CD4-positive, CD25-positive, alpha-beta regulatory T cell (primary cell): ENCODE data around the gene AREL1. TPM values are rescaled to one million over a fixed set of nuclear protein-coding genes. Genes with fewer than 3 reads are reported as not detected.

Experiments used
- ATAC-seq, 2 donors: fragments of 150-1000 bp; cut with Tn5 transposase; one replicate each; pipeline ENCODE4 v1.10.0; 2021; ENCODE audit warnings: low read depth in 2 of 2, moderate number of reproducible peaks in 2 of 2, moderate library complexity in 1 of 2
- DNase-seq, 3 donors: peaks; one replicate each; pipeline versions ENCODE4 v3.0.0 to v3.0.0-alpha.2; 2012 to 2022; ENCODE audit warnings: mixed read lengths in 1 of 3
- H3K27ac ChIP-seq: one replicate; pipeline ENCODE4 v1.7.0; 2013; ENCODE audit warnings: mild to moderate bottlenecking, low read length; ENCODE audit not compliant: insufficient read depth, poor library complexity, severe bottlenecking
- H3K27me3 ChIP-seq: one replicate; pipeline ENCODE4 v1.7.0; 2013; ENCODE audit warnings: low read length; ENCODE audit not compliant: control insufficient read depth, insufficient read depth
- H3K36me3 ChIP-seq: one replicate; pipeline ENCODE4 v1.7.0; 2013; ENCODE audit warnings: mild to moderate bottlenecking, low read length, moderate library complexity; ENCODE audit not compliant: control insufficient read depth, insufficient read depth
- H3K4me1 ChIP-seq: 2 replicates; pipeline ENCODE4 v1.7.0; 2013; ENCODE audit warnings: mild to moderate bottlenecking, low read length; ENCODE audit not compliant: insufficient read depth, control insufficient read depth, poor library complexity, severe bottlenecking
- H3K4me3 ChIP-seq: one replicate; pipeline ENCODE4 v1.7.0; 2013; ENCODE audit warnings: low read depth, mild to moderate bottlenecking, low read length, moderate library complexity
- H3K9me3 ChIP-seq, 2 experiments: 1 replicate in 1 of 2; 2 replicates in 1 of 2; pipeline ENCODE4 v1.7.0; 2013; ENCODE audit warnings: low read length in 2 of 2, mild to moderate bottlenecking in 1 of 2, moderate library complexity in 1 of 2; ENCODE audit not compliant: control insufficient read depth in 2 of 2
- H3K27ac Mint-ChIP-seq, 3 donors: one replicate each; pipeline ENCODE4 v1.8.0; 2020 to 2022; ENCODE audit warnings: mild to moderate bottlenecking in 3 of 3, mixed read lengths in 3 of 3, moderate library complexity in 2 of 3
- H3K27me3 Mint-ChIP-seq: one replicate; pipeline ENCODE4 v1.8.0; 2022; ENCODE audit warnings: mild to moderate bottlenecking, mixed read lengths
- H3K36me3 Mint-ChIP-seq: one replicate; pipeline ENCODE4 v1.8.0; 2020; ENCODE audit warnings: mixed read lengths
- H3K4me1 Mint-ChIP-seq, 4 donors: one replicate each; pipeline ENCODE4 v1.8.0; 2020 to 2022; ENCODE audit warnings: mixed read lengths in 4 of 4, mild to moderate bottlenecking in 1 of 4
- H3K4me3 Mint-ChIP-seq, 4 donors: one replicate each; pipeline ENCODE4 v1.8.0; 2020 to 2022; ENCODE audit warnings: mild to moderate bottlenecking in 4 of 4, mixed read lengths in 4 of 4, moderate library complexity in 3 of 4
- H3K9me3 Mint-ChIP-seq, 7 donors: one replicate each; pipeline ENCODE4 v1.8.0; 2020 to 2022; ENCODE audit warnings: mixed read lengths in 7 of 7, mild to moderate bottlenecking in 3 of 7, moderate library complexity in 2 of 7
- polyA plus RNA-seq, 4 donors: library from polyadenylated mRNA; unstranded; fragments of 300-500 nt; fragmentation: Illumina TruSeq; gene quantifications; one replicate each; pipeline ENCODE4 v1.2.3, GENCODE V29; 2021
- total RNA-seq: library from RNA; stranded (reverse); gene quantifications from one replicate; pipeline ENCODE4 v1.2.3, GENCODE V29; 2022

The AREL1 gene
- total and polyA plus RNA-seq, 5 donors from 2014 or later, result 18.3 to 47.0 (median 22.2) TPM

GRCh38 chr14:74614508-74615495 lies 98.1 kb downstream of the AREL1 start:
- Mint-ChIP-seq H3K4me3 (peak overlapping the region; percentile 44 to 91 (median 67)), H3K27ac (peak overlapping the region; percentile 64 to 80 (median 76))
- no peak for ATAC-seq

GRCh38 chr14:74613211-74613914 lies 99.5 kb downstream of the AREL1 start:
- Histone ChIP-seq H3K36me3 (no peaks in the 10 kb centered on the region), H3K4me3 (no peak overlapping the region), H3K4me1 (peaks cover 37% of the 10 kb centered on the region), H3K9me3 (no peaks in the 10 kb centered on the region), H3K27ac (no peak overlapping the region), H3K27me3 (no peaks in the 10 kb centered on the region)
- peak overlapping the region in 1 of 3 donors; percentile 79 for H3K27ac Mint-ChIP-seq
- peaks cover 24% of the 10 kb centered on the region for H3K27me3 Mint-ChIP-seq
- peaks cover 0 to 2% (median 0%) of the 10 kb centered on the region in 7 donors for H3K9me3 Mint-ChIP-seq
- peaks cover 5 to 60% (median 40%) of the 10 kb centered on the region in 4 donors for H3K4me1 Mint-ChIP-seq
- H3K36me3 Mint-ChIP-seq, result no peaks in the 10 kb centered on the region
- no peak for DNase-seq
- peak overlapping the region; percentile 74 to 91 (median 79) for H3K4me3 Mint-ChIP-seq
- ATAC-seq, result no peak

More at GRCh38 chr14:74614508-74615495, 98.1 kb downstream of the AREL1 start:
- Histone ChIP-seq H3K27me3 (no peaks in the 10 kb centered on the region), H3K27ac (no peak overlapping the region), H3K9me3 (no peaks in the 10 kb centered on the region), H3K4me3 (no peak overlapping the region), H3K4me1 (peaks cover 41% of the 10 kb centered on the region), H3K36me3 (no peaks in the 10 kb centered on the region)
- H3K27me3 Mint-ChIP-seq, result peaks cover 16% of the 10 kb centered on the region
- no peaks in the 10 kb centered on the region for H3K36me3 Mint-ChIP-seq
- peaks cover 0 to 63% (median 44%) of the 10 kb centered on the region in 4 donors for H3K4me1 Mint-ChIP-seq
- no peak for DNase-seq
- H3K9me3 Mint-ChIP-seq, result peaks cover 0 to 2% (median 0%) of the 10 kb centered on the region in 7 donors

- Histone ChIP-seq H3K4me1 (peaks cover 28% of the 10 kb centered on the region), H3K27ac (no peak overlapping the region), H3K9me3 (no peaks in the 10 kb centered on the region), H3K36me3 (no peaks in the 10 kb centered on the region), H3K27me3 (no peaks in the 10 kb centered on the region), H3K4me3 (no peak overlapping the region)
- Mint-ChIP-seq H3K27ac (no peak overlapping the region), H3K27me3 (peaks cover 20% of the 10 kb centered on the region), H3K36me3 (no peaks in the 10 kb centered on the region), H3K9me3 (peaks cover 0 to 2% (median 0%) of the 10 kb centered on the region in 7 donors), H3K4me1 (peaks cover 5 to 52% (median 34%) of the 10 kb centered on the region in 4 donors), H3K4me3 (peak overlapping the region in 3 of 4 donors; percentile 78 to 87 (median 82))
- peak; percentile 77 to 86 (median 80) for DNase-seq
- peak; percentile 85 to 88 for ATAC-seq
Observed at GRCh38 chr14:74612350-74613021, 100.4 kb downstream of the AREL1 start.

GRCh38 chr14:74611650-74612349 lies 101.1 kb downstream of the AREL1 start, which contains the start of gene LTBP2:
Gene LTBP2 (minus strand): TSS chr14:74612237. CDS start chr14:74611944, 293 bp downstream.
- H3K4me1 Mint-ChIP-seq, result peaks cover 5 to 50% (median 33%) of the 10 kb centered on the region in 4 donors
- peaks cover 0 to 2% (median 0%) of the 10 kb centered on the region in 7 donors for H3K9me3 Mint-ChIP-seq

More at GRCh38 chr14:74611650-74612349, 101.1 kb downstream of the AREL1 start, which contains the start of gene LTBP2:
- Histone ChIP-seq H3K27me3 (no peaks in the 10 kb centered on the region), H3K9me3 (no peaks in the 10 kb centered on the region), H3K36me3 (no peaks in the 10 kb centered on the region), H3K27ac (no peak within 1 kb of the TSS), H3K4me3 (no peak within 1 kb of the TSS), H3K4me1 (peaks cover 27% of the 10 kb centered on the region)
- ATAC-seq (no peak), DNase-seq (peak in 2 of 3 donors; percentile 22 to 28)
- no peak within 1 kb of the TSS for H3K27ac Mint-ChIP-seq
- peaks cover 20% of the 10 kb centered on the region for H3K27me3 Mint-ChIP-seq
- H3K36me3 Mint-ChIP-seq, result no peaks in the 10 kb centered on the region
- peak within 1 kb of the TSS; percentile 78 to 87 (median 84) for H3K4me3 Mint-ChIP-seq

Other genes starting within 250 kb of the AREL1 start
- 33.1 TPM for gene NPC2, start 219.8 kb downstream of the AREL1 start, total RNA-seq
- 100 to 1,000 TPM in 3 of 4 donors, 10 to 100 TPM in 1; 87.0 to 144 (median 108) TPM for gene NPC2, start 219.8 kb downstream of the AREL1 start, polyA plus RNA-seq
- 19.9 TPM for gene ISCA2, start 219.3 kb downstream of the AREL1 start, total RNA-seq
- gene ISCA2, start 219.3 kb downstream of the AREL1 start, polyA plus RNA-seq, result 100 to 1,000 TPM in 2 of 4 donors, 10 to 100 TPM in 2; 81.8 to 114 (median 97.4) TPM
- 0.54 TPM for gene LTBP2, start 100.8 kb downstream of the AREL1 start, total RNA-seq
- under 1 TPM; 0.02 to 0.25 (median 0.14) TPM for gene LTBP2, start 100.8 kb downstream of the AREL1 start, polyA plus RNA-seq
- gene FCF1, start 64 bp upstream of the AREL1 start, total RNA-seq, result 35.5 TPM
- gene FCF1, start 64 bp upstream of the AREL1 start, polyA plus RNA-seq, result 10 to 100 TPM; 20.9 to 29.6 (median 27.9) TPM
- gene YLPM1, start 50.2 kb upstream of the AREL1 start, total RNA-seq, result 93.2 TPM
- 10 to 100 TPM; 10.5 to 12.6 (median 11.5) TPM for gene YLPM1, start 50.2 kb upstream of the AREL1 start, polyA plus RNA-seq
- gene PROX2, start 163.1 kb upstream of the AREL1 start, total RNA-seq, result not detected
- under 1 TPM in 1 of 4 donors, not detected in 3; 0.21 TPM for gene PROX2, start 163.1 kb upstream of the AREL1 start, polyA plus RNA-seq
- 122 TPM for gene DLST, start 168.8 kb upstream of the AREL1 start, total RNA-seq
- gene DLST, start 168.8 kb upstream of the AREL1 start, polyA plus RNA-seq, result 10 to 100 TPM in 2 of 4 donors, 1 to 10 TPM in 2; 8.1 to 11.7 (median 10.2) TPM
- 4.5 TPM for gene RPS6KL1, start 210.2 kb upstream of the AREL1 start, total RNA-seq
- gene RPS6KL1, start 210.2 kb upstream of the AREL1 start, polyA plus RNA-seq, result 1 to 10 TPM in 2 of 4 donors, under 1 TPM in 2; 0.27 to 3.4 (median 1.4) TPM
- gene PGF, start 242.5 kb upstream of the AREL1 start, total RNA-seq, result not detected
- under 1 TPM in 1 of 4 donors, not detected in 3; 0.44 TPM for gene PGF, start 242.5 kb upstream of the AREL1 start, polyA plus RNA-seq